Measurements from ENCODE around the gene CHMP1A. TPM values are rescaled to one million over a fixed set of nuclear protein-coding genes. Genes with fewer than 3 reads are reported as not detected.
"Not testable (repeated sequence)": the region's sequence is repeated elsewhere in the genome, so short reads cannot be mapped to it uniquely, and the experiment has no call there.

The CHMP1A gene
- total RNA-seq, 6 experiments from 2014 or later: 85.6 to 93.1 (median 87.2) TPM

DNA sequence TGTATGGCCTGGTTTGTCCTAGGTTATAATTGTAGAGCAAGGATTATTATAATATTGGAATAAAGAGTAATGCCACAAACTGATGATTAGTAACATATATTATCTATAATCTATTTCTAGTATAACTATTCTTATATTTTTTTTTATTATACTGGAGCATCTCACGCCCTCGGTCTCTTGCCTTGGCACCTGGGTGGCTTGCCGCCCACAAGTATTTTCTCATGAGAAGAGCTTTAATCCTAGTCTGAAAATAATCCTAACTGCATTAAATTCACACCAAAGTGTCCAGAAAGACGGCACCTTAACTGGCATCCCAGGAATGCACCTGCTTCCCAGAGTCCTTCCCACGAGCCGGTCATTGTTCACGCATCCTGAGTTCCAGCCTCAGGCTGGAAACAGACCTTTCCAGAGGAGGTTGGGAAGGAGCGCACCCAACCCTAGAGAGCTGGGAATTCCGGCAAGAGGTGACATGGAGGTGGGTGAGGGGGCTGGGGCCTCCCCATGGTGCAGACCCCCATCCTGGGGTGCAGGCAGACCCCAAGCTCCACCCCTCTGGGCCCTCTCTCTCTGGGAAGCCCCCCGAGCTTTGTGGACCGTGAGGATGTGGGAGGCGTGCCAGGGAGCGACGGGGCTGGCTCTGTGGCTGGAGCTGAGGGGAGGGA, 15.9 kb downstream of the CHMP1A start:
- Mint-ChIP-seq H3K4me1 (ENCODE audit: low read depth) (peaks cover 10% of the 10 kb centered on the region), H3K4me3 (peak overlapping the region; percentile 84; the same call in 1 of the 2 replicates), H3K27me3 (ENCODE audit: insufficient read depth) (no peaks in the 10 kb centered on the region; the same call in 1 of the 2 replicates), H3K36me3 (ENCODE audit: low read depth) (peaks cover 4% of the 10 kb centered on the region; the same call in 1 of the 2 replicates), H3K9me3 (no peaks in the 10 kb centered on the region), H3K27ac (no peak overlapping the region)
- TF ChIP-seq, protein P1, sequence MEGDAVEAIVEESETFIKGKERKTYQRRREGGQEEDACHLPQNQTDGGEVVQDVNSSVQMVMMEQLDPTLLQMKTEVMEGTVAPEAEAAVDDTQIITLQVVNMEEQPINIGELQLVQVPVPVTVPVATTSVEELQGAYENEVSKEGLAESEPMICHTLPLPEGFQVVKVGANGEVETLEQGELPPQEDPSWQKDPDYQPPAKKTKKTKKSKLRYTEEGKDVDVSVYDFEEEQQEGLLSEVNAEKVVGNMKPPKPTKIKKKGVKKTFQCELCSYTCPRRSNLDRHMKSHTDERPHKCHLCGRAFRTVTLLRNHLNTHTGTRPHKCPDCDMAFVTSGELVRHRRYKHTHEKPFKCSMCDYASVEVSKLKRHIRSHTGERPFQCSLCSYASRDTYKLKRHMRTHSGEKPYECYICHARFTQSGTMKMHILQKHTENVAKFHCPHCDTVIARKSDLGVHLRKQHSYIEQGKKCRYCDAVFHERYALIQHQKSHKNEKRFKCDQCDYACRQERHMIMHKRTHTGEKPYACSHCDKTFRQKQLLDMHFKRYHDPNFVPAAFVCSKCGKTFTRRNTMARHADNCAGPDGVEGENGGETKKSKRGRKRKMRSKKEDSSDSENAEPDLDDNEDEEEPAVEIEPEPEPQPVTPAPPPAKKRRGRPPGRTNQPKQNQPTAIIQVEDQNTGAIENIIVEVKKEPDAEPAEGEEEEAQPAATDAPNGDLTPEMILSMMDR (IDR thresholded peaks at IDR 0.05): peak; percentile 34; the same call in 1 of the 2 replicates
- DNase-seq: no peak

- DNase-seq: no peak
- Mint-ChIP-seq H3K9me3 (no peaks in the 10 kb centered on the region), H3K27ac (no peak overlapping the region), H3K4me1 (ENCODE audit: low read depth) (peaks cover 10% of the 10 kb centered on the region), H3K4me3 (no peak overlapping the region), H3K27me3 (ENCODE audit: insufficient read depth) (peaks cover 3% of the 10 kb centered on the region), H3K36me3 (ENCODE audit: low read depth) (no peaks in the 10 kb centered on the region)
- TF ChIP-seq, protein P1 (IDR thresholded peaks at IDR 0.05): no peak
Observed at GRCh38 chr16:89639385-89639784, 18.1 kb downstream of the CHMP1A start.

- peaks cover 10% of the 10 kb centered on the region for H3K27me3 Mint-ChIP-seq (ENCODE audit: insufficient read depth)
- H3K27ac Mint-ChIP-seq: no peak overlapping the region
Observed at GRCh38 chr16:89638455-89638854, 19.1 kb downstream of the CHMP1A start.

DNA sequence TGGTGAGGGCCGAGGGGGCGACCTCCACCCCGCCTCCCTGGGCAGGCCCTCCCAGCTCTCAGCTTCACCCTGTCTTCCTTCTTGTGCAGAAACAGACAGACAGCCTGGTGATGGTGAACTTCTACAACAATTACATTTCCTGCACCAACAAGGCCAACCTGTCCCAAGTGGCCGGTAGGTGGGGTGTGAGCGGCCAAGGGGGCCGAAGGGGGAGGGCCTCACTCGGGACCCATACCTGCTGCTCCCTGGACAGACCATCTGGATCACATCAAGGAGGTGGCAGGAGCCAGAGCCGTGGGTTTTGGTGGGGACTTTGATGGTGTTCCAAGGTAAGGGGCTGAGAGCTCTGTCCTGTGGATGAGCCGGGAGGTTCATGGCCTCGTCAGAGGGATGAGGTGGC, 20.1 kb downstream of the CHMP1A start:
- H3K36me3 Mint-ChIP-seq (ENCODE audit: low read depth): no peaks in the 10 kb centered on the region
- TF ChIP-seq, protein P1 (IDR thresholded peaks at IDR 0.05): peak; percentile 46; the same call in 1 of the 2 replicates
- H3K27ac Mint-ChIP-seq: no peak overlapping the region
- H3K4me3 Mint-ChIP-seq: no peak overlapping the region
- no peak for DNase-seq
- H3K9me3 Mint-ChIP-seq: no peaks in the 10 kb centered on the region
- peaks cover 21% of the 10 kb centered on the region for H3K4me1 Mint-ChIP-seq (ENCODE audit: low read depth)
- H3K27me3 Mint-ChIP-seq (ENCODE audit: insufficient read depth): peaks cover 11% of the 10 kb centered on the region

More at GRCh38 chr16:89638455-89638854, 19.1 kb downstream of the CHMP1A start:
- Mint-ChIP-seq H3K4me1 (ENCODE audit: low read depth) (peaks cover 18% of the 10 kb centered on the region), H3K36me3 (ENCODE audit: low read depth) (no peaks in the 10 kb centered on the region), H3K9me3 (no peaks in the 10 kb centered on the region), H3K4me3 (no peak overlapping the region)
- TF ChIP-seq, protein P1 (IDR thresholded peaks at IDR 0.05): no peak
- DNase-seq: no peak

DNA sequence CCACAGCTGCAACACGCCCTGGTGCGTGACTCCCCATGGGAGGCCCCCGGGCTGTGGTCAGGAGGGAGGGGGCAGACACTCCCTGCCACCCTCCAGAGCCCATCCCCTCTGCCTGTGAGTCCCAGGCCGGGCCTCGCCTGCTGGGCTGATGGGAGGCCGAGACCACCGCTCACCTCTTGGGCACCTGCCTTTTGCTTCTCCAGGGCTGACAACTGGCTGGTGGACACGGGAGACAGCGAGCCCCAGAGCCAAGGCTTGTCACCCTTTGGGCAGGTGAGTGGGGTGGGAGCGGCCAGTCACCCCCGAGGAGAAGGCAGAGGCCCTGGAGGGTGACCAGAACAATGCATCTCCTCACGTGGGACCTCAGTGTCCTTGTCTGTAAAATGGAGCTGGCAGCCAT, 20.8 kb downstream of the CHMP1A start:
- no peak overlapping the region for H3K27ac Mint-ChIP-seq
- H3K9me3 Mint-ChIP-seq: no peaks in the 10 kb centered on the region
- H3K36me3 Mint-ChIP-seq (ENCODE audit: low read depth): no peaks in the 10 kb centered on the region
- DNase-seq: no peak
- TF ChIP-seq, protein P1 (IDR thresholded peaks at IDR 0.05): no peak
- no peak overlapping the region for H3K4me3 Mint-ChIP-seq
- peaks cover 11% of the 10 kb centered on the region for H3K27me3 Mint-ChIP-seq (ENCODE audit: insufficient read depth)
- H3K4me1 Mint-ChIP-seq (ENCODE audit: low read depth): peaks cover 21% of the 10 kb centered on the region

DNA sequence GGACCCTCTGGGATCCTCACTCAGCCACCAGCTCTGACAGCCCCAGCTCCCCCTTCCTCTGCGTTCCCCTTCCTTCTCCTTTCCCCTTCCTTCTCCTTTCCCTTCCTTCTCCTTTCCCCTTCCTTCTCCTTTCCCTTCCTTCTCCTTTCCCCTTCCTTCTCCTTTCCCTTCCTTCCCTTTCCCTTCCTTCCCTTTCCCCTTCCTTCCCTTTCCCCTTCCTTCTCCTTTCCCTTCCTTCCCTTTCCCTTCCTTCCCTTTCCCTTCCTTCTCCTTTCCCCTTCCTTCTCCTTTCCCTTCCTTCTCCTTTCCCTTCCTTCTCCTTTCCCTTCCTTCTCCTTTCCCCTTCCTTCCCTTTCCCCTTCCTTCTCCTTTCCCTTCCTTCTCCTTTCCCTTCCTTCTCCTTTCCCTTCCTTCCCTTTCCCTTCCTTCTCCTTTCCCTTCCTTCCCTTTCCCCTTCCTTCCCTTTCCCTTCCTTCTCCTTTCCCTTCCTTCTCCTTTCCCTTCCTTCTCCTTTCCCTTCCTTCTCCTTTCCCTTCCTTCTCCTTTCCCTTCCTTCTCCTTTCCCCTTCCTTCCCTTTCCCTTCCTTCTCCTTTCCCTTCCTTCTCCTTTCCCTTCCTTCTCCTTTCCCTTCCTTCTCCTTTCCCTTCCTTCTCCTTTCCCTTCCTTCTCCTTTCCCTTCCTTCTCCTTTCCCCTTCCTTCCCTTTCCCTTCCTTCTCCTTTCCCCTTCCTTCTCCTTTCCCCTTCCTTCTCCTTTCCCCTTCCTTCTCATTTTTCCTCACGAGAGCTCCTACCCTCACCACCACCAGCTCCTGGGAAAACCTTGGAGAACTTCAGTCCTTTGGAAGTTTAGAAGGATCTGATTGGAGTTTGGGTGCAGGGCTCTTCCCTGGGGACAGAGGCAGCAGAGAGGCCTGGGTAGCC, 22.8 kb downstream of the CHMP1A start:
- Mint-ChIP-seq H3K4me1 (ENCODE audit: low read depth) (peaks cover 11% of the 10 kb centered on the region), H3K27me3 (ENCODE audit: insufficient read depth) (peaks cover 11% of the 10 kb centered on the region)
- not testable (repeated sequence) for H3K27ac Mint-ChIP-seq; DNase-seq; H3K9me3 Mint-ChIP-seq; H3K4me3 Mint-ChIP-seq; H3K36me3 Mint-ChIP-seq (ENCODE audit: low read depth)
